ENCODE data around the gene COL24A1. TPM values are rescaled to one million over a fixed set of nuclear protein-coding genes. Genes with fewer than 3 reads are reported as not detected.

The COL24A1 gene
- total RNA-seq, result 0.92 and 1.8 TPM in 2 replicates

GRCh38 chr1:86156566-86157455 lies at the start of gene COL24A1:
Gene COL24A1 (minus strand): TSS chr1:86156772. CDS start chr1:86156396, 376 bp downstream.

GRCh38 chr1:85707990-85708828 lies 448.4 kb downstream of the COL24A1 start, which contains the start of gene ZNHIT6:
Gene ZNHIT6 (minus strand): TSS chr1:85708433. CDS start chr1:85708284, 149 bp downstream.

Other genes with a start within 250 kb of the COL24A1 start
- gene ODF2L, start 239.6 kb upstream of the COL24A1 start, total RNA-seq, result 28.5 and 35.8 TPM in 2 replicates

Data from smooth muscle cell of the umbilical artery (primary cell).